OCI-LY7 (cell line): Measurements from ENCODE around the gene METTL24.

Experiments used
- EZH2phosphoT487 ChIP-seq: fragments of 200-600 bp; sonication (generic); IDR thresholded peaks from 2 replicates; pipeline ENCODE4 v1.6.1; 2018; ENCODE audit warnings: low read depth, borderline replicate concordance, mild to moderate bottlenecking, mixed run types, antibody characterized with exemption, low read length, moderate library complexity, mixed read lengths
- TF ChIP-seq, protein P1 (sequence below): fragments of 200-600 bp; sonication (generic); conservative IDR thresholded peaks from 2 replicates; pipeline ENCODE4 v1.5.1; 2014; ENCODE audit warnings: mild to moderate bottlenecking, antibody characterized with exemption, low read length, moderate library complexity, mixed read lengths

DNA sequence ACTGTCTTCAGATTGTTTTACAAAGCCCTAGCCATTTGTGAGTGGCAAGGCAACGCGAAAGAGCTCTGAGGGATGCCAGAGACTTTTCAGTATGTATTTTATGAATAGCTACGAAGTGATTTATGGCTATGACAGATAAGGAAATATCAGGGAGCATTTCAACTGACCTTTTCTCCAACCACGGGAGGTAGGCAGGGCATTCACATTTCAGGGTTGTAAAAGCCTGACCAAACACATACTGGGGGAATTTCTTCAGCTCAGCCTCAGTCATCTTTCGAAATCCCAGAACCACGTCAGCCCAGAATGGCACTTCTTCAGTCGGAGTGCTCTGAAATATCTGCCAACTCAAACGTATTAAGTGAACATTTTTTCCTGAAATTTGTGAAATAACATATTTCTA, 46.5 kb upstream of the METTL24 start:
- TF ChIP-seq, protein P1, sequence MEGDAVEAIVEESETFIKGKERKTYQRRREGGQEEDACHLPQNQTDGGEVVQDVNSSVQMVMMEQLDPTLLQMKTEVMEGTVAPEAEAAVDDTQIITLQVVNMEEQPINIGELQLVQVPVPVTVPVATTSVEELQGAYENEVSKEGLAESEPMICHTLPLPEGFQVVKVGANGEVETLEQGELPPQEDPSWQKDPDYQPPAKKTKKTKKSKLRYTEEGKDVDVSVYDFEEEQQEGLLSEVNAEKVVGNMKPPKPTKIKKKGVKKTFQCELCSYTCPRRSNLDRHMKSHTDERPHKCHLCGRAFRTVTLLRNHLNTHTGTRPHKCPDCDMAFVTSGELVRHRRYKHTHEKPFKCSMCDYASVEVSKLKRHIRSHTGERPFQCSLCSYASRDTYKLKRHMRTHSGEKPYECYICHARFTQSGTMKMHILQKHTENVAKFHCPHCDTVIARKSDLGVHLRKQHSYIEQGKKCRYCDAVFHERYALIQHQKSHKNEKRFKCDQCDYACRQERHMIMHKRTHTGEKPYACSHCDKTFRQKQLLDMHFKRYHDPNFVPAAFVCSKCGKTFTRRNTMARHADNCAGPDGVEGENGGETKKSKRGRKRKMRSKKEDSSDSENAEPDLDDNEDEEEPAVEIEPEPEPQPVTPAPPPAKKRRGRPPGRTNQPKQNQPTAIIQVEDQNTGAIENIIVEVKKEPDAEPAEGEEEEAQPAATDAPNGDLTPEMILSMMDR = no peak
- no peak for TF ChIP-seq EZH2phosphoT487
